Activated CD8-positive, alpha-beta memory T cell treated with anti-CD3 and anti-CD28 coated beads, Interleukin-2, amount 50 U/mL, for 24 hours (primary cell): ENCODE results near the gene TUBAL3.

Experiments
- DNase-seq: peaks from one replicate; pipeline ENCODE4 v3.0.0-alpha.2; 2020; ENCODE audit errors: extremely low read depth

TUBAL3 gene

DNA sequence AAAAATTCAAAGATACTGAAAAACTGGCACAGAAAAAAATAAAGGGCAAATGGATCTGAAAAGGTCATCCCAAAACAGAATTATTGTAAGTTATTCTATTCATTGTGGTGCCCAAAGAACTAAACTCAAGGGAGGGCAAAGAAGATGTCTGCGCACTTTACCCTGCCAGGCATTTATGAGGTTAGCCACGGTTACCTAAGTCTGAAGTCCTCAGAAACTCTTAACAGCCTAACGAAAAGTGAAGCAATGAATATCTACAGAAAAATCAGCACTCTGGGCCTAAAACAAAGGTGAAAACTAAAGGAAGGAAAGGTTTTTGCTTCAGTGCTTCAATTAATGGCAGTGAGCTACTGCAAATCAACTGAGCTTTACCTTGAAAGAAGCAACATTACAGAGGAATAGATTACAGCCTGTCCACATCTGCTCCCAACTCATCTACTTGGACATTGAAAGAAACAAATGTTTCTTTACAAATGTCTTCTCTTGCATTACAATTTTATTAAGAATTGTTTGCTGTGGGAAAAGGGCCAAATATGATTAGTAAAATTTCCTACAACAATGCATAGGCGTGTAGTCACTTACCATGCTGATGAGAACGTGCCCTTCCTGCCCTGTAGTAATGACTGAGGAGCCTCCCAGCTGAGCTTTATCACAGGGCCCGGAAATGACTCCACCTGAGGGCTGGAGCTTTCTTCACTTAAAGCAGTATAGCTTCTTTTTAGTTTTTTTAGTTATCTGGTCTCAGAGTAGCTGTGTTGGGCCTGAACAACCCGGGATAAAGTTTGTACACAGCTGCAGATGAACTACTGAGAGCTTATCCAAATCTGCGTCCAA lies at the start of gene TUBAL3:
TSS of gene TUBAL3 (minus strand) at position 621 of the 834 bp plus-strand sequence. CDS start at position 585, 36 bp downstream.
- no peak for DNase-seq

DNA sequence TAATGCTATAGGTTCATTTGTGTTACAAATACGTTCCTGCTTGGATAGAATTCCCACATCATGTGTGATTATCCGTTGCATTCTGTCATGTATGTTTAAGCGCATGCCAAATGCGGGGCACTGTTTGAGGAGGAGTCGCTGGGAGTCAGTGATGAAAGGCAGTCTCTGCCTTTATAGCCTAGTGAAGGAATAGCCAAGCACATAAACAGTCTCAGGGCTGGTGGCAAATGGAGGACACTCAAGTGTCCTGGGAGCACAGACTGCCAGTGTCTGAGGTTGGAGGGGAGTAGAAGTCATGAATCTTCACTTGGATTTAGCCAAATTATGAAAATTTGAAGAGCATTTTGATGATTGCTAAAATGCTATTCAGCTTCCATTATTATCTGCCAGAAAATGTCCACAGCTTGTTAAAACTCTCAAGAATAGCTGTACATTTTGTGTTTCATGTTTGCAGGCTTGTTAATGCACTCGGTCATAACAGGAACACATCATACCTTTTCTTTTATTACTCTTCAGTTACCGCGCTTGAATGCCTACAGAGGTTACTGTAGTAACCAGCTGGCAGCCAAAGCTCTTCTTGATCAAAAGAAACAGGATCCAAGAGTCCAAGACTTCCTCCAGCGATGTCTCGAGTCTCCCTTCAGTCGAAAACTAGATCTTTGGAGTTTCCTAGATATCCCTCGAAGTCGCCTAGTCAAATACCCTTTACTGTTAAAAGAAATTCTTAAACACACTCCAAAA lies 49.3 kb upstream of the TUBAL3 start:
- no peak for DNase-seq

DNA sequence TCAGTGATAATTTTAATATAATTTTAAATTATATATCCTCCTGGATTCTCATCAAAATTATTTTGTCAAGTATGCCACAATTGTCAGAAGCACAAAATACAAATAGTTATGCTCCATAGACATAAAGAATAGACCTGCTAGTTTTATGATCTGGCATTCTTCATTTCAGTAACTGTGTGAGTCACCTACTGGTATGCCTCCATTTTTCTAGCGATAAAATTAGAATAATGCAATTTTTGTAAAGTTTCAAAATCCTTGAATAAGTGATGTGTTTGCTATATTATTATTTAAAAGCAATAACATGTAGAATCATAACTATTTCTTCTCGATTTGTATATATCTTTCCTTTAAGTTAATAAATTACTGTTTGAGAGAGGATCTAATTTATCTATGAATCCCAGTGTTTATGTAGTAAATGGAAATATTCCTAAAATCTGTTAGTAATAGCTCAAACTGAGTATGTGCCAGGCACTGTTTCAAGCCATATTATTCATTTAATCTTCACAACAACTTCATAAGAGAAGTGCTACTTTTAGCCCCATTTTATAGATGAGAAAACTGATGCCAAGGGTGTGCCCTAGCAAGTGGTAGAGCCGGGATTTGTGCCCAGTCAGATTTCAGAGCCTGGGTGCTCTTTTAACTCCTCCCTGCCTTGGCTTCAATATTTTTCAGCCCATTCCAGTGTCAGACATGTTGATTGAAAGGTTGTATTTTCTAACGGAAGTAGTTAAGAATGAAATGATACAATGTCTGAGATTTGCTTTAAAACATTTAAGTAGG lies 46.2 kb upstream of the TUBAL3 start:
- DNase-seq: no peak

DNA sequence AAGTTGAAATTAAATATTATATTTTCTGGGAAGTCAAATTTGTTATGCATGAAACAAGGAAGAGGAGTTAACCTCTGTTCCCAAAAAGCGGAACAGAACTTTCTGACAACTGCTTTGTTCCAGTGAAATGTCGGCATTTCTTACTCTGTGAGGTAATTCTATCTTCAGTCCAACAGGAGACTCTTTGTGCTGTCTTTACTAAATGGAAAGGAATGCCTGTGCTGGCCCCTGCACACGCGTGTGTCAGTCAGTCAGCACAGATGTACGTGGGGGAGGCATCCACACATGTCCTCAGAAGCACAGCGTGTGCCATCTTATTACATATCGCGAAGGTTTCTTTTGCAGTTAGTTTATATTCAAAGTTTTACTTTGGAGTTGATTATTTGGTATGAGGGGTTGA lies 45.2 kb upstream of the TUBAL3 start:
- no peak for DNase-seq

DNA sequence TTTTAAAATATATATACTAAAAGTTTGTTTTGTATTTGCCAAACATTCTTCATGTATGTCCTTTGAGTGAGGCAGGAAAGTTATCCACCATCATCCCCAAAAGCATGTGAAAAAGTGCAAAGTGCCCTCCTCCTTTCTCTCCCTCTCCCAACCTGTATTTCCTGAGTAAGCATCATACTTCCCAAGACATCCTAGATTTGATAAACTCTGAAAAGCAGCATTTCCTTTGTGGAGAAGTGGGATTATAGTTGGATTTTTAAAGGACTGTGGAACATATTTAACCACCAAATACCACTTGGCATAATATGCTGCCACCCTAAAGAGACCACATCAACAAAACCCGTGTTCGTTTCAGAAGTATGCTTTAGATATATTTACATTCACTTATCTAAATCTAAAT lies 44.6 kb upstream of the TUBAL3 start:
- DNase-seq: no peak

DNA sequence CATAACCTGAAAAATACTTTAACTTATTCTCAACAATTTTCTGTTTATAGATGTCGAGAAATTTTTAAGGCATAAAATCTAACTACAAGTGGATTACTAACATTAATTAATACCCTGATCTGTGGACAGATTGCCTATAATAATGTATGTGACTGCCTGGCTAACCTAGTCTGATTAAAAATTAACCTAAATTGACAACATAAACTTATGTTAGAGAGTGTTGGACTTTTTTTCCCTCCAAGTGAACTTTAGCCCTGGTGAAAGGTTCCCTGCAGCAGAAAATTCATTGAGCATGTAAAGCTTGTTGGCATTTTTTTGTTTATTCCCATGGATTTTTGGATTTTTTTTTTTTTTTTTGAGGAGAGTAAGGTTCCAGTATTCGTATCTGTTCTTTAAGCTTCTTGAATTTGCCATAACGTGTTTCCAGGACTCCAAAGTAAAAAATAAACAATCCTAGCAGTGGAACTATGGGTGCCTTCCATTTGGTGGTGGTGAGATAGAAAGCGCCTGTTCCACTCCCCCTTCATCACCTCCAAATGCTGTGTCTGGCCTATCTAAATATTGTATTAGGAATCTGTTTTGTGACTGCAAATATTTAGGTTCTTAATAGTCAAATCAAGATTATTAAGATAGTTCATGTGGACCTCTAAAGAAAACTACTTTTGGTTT lies 43.8 kb upstream of the TUBAL3 start:
- DNase-seq: no peak

DNA sequence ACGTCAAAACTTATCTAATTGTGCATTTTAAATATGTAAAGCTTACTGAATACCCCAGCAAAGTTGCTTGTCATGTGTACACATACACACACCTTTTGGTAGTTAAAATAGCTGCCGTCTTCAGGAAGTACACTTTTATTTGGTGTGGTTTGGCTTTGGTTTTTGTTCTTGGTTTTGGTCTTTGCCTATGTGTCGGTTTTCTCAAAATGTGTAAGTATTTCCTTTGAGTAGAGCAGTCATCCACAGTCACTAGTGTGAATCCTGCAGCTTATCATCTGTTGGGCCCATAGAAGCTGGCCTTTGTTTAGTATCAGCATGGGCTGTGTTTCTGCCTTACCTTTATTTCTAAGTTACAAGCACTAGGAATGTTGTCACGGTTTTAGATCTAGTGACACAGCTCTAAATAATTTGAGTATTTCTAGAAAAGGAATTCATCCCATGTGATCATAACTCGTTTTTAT lies 43.0 kb upstream of the TUBAL3 start:
- DNase-seq: no peak

DNA sequence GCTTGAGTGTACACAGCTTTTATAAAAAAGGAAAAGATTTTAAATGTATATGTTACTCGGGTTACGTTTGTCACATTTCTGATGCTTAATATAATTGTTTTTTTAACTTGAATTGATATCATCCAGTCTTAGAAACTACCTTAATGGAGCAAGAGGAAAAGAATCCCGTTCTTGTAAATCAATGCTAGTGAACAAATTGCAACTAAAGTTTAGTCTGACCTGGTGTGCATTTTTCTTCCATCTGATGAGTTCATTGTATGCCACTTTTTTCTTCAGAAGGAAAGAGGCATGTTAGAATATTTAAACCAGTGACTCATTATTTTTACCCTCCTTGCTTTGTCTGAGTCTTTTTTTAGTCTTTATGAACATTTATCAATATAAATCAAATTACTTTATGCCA lies 42.4 kb upstream of the TUBAL3 start:
- no peak for DNase-seq

DNA sequence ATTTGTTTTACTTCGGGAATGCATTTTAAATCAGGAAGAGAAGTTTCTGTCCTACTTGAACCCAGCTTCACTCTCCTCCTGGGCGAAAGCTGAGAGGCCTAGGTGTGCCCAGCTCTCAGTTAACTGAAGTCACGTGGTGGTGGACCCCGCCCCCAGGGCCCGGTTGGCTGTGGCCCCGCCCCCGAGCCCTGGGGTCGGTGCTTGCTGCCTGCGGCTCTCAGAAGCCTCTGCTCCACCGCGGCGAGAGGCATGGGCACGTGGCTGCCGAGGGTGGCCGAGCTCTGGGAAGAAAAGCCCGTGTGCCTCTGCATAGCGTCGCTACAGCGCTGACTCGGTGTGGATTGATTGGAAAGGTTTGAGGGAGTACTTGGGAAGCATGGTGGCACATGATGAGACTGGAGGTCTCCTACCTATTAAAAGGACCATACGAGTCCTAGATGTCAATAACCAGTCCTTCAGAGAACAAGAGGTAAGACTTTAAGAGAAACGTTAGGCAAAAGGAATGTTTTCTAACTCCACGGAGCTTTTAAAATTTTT lies 41.8 kb upstream of the TUBAL3 start:
- DNase-seq: peak; percentile 45

DNA sequence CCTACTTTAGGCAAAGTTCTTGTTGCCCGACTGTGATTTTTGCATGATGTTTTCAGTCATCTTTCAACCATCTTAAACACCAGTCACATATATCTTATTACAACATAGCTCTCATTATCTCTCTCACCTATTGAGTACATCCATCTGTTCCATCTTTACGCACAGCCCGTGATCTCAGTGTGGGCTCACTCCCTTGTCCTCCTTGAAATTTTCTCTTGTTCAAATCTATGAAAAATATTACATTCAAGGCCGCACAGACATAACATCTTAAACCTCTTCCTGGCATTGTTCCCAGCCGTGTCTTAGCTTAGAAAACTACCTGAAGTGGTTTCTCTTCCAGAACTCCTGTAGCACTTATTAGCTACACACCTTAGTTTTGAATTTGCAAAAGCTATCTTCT lies 40.4 kb upstream of the TUBAL3 start:
- no peak for DNase-seq

DNA sequence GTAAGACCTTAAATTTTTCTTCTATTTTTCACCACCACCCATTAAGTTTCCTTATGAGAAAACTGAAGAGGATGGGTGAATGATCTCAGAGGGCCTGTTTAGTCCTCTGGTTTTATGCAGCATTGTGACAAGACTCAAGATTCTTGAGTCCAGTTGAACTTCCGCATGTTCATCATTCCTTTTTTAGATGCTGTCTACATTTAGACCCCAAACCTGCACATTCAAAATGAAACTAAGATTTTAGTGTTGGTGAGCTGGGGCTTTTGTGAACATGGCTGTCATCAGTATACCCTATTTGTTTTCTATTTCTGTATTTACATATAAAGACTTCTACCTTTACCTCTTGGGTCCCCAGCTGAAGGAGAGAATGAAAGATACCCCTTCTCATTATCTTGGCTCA lies 38.8 kb upstream of the TUBAL3 start:
- no peak for DNase-seq

DNA sequence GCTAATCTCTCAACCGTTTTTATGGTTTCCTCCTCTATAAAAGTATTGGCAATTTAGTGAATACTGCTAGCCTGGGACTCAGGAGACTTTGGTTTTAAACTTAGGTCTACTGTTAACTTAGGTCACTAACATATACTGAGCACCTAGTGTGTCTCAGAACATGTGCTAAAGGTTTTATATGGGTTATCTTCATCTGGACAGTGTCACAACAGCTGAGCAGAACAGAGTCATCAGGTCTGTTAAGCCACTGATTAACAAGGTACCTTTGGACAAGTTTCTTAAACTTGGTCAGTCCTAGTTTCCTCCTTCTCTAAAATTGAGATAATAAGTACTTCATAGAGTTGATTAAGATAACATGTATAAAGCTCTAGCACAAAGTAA lies 38.4 kb upstream of the TUBAL3 start:
- DNase-seq: no peak

DNA sequence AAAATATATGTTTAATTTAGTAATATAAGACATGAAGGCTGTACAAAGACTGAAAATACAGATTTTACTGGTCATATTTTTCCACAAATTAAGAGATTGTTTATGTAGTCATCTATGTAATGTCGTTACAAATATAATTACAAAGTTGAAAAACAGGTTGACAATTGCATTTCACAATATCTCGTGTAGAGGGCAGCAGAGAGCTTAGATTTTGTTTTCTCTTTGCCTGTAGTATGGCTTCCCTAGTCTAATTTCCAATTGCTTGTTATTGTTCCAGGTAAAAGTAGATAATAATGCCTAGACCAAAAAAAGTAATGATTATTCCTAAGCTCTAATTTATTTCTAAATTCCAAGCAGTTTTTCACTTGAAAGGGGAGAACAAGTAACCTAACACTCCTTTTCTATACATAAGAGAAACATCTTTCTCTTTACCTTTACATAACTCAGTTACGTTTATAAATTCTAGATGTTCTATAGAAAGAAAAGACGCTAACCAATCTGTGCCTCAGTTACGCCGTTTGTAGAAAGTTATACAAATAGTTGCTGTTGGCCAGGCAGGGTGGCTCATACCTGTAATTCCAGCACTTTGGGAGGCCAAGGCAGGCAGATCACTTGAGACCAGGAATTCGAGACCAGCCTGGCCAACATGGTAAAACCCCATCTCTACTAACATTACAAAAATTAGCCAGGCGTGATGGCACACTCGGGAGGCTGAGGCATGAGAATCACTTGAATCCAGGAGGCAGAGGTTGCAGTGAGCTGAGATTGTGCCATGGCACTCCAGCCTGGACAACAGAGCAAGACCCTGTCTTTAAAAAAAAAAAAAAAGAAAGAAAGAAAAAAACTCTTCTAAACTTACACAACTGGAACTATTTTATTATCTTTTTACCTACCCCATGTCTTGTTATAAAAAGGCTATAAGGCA lies 37.7 kb upstream of the TUBAL3 start:
- no peak for DNase-seq

DNA sequence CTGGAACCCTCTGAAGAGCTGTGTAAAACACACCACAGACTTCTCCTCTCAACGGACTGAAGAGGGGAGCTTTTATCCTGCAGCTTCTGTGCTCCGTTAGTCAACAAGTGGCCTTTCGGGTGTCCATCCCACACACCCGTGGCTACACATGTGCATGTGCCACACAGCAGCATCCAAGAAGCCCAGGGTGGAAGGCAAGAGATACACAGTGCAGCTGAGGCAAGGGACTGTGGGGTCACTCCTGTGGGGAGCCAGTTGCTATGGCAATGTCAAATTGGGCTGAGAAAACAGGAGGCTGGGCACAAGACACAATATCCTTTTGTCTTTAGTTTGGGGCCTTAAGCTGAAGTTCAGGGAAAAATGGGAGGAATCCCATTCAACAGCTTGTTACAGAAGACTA lies 36.5 kb upstream of the TUBAL3 start:
- no peak for DNase-seq

DNA sequence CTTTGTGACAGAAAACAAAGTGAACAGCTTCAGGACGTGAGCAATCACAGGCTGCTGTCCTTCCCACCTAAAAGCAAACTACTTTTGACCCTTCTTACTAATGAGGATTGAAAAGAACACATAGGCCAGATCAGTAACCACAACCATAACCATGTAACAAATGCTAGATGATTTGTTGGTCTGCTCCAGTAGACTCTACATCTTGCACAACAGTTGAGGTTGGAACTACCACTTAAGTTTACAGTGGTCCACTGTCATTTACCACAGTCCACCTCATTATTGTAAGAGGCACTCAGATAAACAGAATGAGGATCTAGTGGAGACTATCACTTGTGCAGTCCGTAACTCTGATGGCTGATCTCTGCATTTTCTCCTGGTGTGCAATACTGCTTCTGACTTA lies 35.6 kb upstream of the TUBAL3 start:
- no peak for DNase-seq

DNA sequence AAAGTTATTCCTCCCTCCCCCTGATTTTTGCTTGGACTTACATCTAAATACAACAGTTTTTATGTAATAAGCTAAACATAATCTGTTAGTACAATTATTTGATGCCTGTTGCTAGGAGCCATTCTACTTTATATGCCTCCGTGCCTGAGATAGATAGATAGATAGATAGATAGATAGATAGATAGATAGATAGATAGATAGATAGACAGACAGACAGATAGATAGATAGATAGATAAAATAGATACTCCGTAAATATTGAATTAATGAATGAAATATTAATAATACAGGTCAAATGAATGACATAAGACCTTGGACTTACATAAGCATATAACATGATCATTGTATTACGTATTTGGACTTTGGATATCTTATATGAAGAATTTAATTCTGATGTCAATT lies 30.7 kb upstream of the TUBAL3 start:
- DNase-seq: no peak

DNA sequence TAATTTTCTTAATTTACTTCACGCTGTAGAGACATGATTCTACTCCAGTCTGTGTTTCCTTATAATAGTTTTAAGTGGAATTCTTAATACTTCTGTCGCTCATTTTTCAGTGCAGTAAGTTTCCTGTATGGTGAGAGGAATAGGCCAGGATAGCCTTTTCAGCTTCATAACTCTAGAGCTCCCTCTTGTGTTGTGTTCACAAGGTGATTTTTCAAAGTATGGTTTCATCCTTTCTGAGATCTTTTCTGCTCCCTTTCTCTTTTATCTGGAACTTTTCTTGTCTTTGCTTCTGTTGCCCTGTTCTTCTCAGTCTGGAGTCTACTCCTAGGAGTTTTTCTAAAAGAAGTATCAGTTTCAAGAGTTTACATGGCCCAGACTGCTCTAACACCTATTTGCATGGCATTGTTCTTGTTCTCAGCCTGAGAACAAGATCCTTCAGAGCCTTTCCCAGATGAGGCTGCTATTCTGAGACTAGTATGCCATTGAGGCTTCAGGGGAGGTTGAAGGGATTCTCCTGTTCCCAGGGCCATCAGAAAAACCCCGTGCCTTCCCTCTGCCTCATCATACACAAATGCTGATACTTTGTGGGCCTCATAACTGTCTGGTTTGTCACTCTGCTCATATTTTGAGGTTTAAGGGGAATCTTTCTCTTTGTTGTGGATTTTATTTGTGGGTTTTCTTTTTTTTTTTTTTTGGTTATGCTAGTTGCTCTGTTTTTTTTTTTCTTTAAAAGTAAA lies 29.6 kb upstream of the TUBAL3 start:
- DNase-seq: no peak

DNA sequence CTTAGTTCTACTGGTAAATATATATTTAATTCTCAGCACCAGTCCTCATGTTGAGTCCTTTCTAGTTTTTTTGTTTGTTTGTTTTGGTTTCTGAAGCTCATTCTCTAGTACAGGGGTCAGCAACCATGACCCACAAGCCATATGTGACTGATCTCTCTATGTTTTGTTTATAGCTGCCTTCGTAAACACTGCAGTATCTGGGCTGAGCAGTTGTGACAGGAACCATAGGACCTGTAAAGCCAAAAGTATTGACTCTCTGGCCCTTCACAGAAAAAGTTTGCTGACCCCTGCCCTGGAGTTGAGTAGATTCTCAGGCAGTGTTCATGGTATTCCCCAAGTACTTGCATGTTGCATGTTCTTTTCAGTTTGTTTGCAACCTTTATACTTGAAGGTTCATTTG lies 28.6 kb upstream of the TUBAL3 start:
- no peak for DNase-seq

DNA sequence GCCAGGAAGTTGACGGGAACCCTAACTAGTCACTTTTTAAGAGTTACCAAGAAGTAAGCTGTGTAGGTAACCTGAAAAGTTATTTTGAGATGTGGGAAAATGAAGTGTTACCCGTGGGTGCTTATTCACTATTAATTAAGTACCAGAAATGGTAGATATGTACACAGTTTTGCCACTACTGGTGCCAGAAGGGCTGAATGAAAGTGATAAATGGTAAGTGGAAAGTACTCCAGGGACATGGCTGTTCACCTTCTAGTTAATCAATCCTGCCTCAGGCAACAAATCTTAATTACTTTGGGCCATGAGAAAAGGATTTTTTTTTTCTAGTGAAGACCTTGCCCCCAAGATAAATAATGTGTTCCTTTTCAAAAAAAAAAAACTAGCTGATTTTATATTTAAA lies 23.5 kb upstream of the TUBAL3 start:
- no peak for DNase-seq

DNA sequence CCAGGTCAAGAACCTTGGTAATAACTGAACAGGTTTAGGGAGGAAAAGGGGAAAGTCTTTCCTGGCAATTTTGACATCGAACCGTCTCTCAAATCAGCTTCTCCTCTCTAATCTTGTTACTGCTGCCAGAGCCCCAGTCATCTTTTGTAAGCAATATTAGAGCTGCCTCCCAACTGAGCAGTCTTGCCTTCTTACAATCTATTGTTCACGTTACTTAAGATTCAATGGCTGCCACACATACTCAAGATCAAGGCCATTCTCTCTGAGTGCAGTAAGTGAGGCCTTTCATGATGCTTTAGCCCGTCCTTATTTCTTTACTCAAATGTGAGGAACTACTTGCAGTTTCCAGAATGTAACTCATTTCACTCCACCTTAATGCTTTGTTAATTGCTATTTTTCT lies 20.1 kb upstream of the TUBAL3 start:
- DNase-seq: no peak
